Ishikawa (cell line): ENCODE data around the gene CLTCL1.

Experiments used
- EP300 ChIP-seq: IDR thresholded peaks from 2 replicates; pipeline ENCODE4 v1.6.1; 2012; ENCODE audit warnings: borderline replicate concordance
- NFIC ChIP-seq: IDR thresholded peaks from 2 replicates; pipeline ENCODE4 v1.6.1; 2012
- YY1 ChIP-seq: IDR thresholded peaks from 2 replicates; pipeline ENCODE4 v1.6.1; 2012; ENCODE audit warnings: low read depth

DNA sequence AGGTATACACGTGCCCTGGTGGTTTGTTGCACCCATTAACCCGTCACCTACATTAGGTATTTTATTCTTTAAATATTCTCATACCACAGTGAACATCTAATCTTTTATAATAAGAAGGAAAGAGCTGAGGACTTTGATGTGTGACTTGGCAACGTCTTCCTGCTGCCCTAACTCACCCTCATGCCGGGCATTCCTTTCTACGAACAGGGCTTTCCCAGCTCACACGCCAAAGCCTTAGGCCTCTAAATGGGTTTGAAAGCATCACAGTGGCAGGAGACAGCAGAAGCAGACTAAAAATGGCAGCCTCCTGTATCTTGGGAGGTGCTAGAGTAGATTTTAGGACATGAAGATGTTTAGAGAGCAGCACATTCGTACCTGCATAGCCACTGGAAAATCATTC, 52.6 kb downstream of the CLTCL1 start:
- no peak for TF ChIP-seq YY1
- no peak for TF ChIP-seq NFIC
- TF ChIP-seq EP300 = no peak
